ENCODE measurements around the gene ADGRG1.

DNA sequence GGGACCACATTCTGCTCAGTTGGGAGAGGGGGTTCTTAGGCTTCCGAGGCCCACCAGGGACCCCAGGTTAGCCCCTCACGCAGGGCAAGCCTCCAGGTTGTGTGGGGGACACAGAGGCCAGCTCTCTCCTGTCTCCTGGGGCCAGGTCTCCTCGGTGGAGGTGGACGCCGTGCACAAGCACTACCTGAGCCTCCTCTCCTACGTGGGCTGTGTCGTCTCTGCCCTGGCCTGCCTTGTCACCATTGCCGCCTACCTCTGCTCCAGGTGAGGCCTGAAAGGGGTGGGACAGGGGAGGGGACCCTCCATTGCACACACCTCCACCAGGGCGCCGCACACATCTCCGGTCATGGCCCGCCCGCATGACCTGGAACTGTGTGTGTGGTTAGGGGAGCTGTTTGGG, 28.8 kb downstream of the ADGRG1 start:
- TF ChIP-seq, protein P1, sequence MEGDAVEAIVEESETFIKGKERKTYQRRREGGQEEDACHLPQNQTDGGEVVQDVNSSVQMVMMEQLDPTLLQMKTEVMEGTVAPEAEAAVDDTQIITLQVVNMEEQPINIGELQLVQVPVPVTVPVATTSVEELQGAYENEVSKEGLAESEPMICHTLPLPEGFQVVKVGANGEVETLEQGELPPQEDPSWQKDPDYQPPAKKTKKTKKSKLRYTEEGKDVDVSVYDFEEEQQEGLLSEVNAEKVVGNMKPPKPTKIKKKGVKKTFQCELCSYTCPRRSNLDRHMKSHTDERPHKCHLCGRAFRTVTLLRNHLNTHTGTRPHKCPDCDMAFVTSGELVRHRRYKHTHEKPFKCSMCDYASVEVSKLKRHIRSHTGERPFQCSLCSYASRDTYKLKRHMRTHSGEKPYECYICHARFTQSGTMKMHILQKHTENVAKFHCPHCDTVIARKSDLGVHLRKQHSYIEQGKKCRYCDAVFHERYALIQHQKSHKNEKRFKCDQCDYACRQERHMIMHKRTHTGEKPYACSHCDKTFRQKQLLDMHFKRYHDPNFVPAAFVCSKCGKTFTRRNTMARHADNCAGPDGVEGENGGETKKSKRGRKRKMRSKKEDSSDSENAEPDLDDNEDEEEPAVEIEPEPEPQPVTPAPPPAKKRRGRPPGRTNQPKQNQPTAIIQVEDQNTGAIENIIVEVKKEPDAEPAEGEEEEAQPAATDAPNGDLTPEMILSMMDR (conservative IDR thresholded peaks at IDR 0.05): no peak
- no peak for TF ChIP-seq ZFX (IDR thresholded peaks at IDR 0.05)
